Neural cell (in vitro differentiated cells): Measurements from ENCODE around the gene RASAL2.

Source experiments
- CTCF ChIP-seq: fragments of 450-650 bp; IDR thresholded peaks from 2 replicates; pipeline ENCODE4 v1.5.1; 2014; ENCODE audit warnings: antibody characterized with exemption, mild to moderate bottlenecking, moderate library complexity; ENCODE audit not compliant: poor library complexity, severe bottlenecking
- EP300 ChIP-seq: fragments of 450-650 bp; conservative IDR thresholded peaks from 2 replicates; pipeline ENCODE4 v1.6.1; 2014; ENCODE audit warnings: antibody characterized with exemption, mild to moderate bottlenecking, moderate library complexity; ENCODE audit not compliant: poor library complexity, severe bottlenecking
- EZH2 ChIP-seq: fragments of 200-600, 300-800 bp; shearing (Covaris generic), sonication (generic); IDR thresholded peaks from 2 replicates; pipeline ENCODE4 v1.6.1; 2014; ENCODE audit warnings: antibody characterized with exemption, low read length, borderline replicate concordance, mild to moderate bottlenecking; ENCODE audit not compliant: insufficient read depth, poor library complexity, severe bottlenecking
- MXI1 ChIP-seq: fragments of 450-650 bp; conservative IDR thresholded peaks from 2 replicates; pipeline ENCODE4 v1.6.1; 2014; ENCODE audit warnings: antibody characterized with exemption, mild to moderate bottlenecking; ENCODE audit not compliant: poor library complexity, severe bottlenecking
- POLR2AphosphoS5 ChIP-seq: IDR thresholded peaks from 2 replicates; pipeline ENCODE4 v1.6.1; 2012
- RAD21 ChIP-seq: fragments of 450-650 bp; conservative IDR thresholded peaks from 2 replicates; pipeline ENCODE4 v1.6.1; 2014; ENCODE audit warnings: antibody characterized with exemption, mild to moderate bottlenecking, moderate library complexity
- REST ChIP-seq: IDR thresholded peaks from 2 replicates; pipeline ENCODE4 v1.6.1; 2012; ENCODE audit warnings: borderline replicate concordance
- SMC3 ChIP-seq: fragments of 450-650 bp; conservative IDR thresholded peaks from 2 replicates; pipeline ENCODE4 v1.6.1; 2014; ENCODE audit warnings: antibody characterized with exemption, mild to moderate bottlenecking, moderate library complexity; ENCODE audit not compliant: poor library complexity

GRCh38 chr1:178411756-178412399, 318.0 kb downstream of the RASAL2 start:
- TF ChIP-seq CTCF (no peak), EZH2 (no peak), EP300 (no peak), POLR2AphosphoS5 (no peak), MXI1 (no peak), RAD21 (no peak), REST (no peak), SMC3 (no peak)
